GM23338 (cell line): ENCODE data around the gene CCDC43. TPM values are rescaled to one million over a fixed set of nuclear protein-coding genes. Genes with fewer than 3 reads are reported as not detected.
"Not testable (repeated sequence)": the region's sequence is repeated elsewhere in the genome, so short reads cannot be mapped to it uniquely, and the experiment has no call there.

Experiments
- ATAC-seq: fragments of 200-7000 bp; cut with Tn5 transposase; 3 replicates; pipeline ENCODE4 v1.9.1; 2020
- DNase-seq: peaks from one replicate; pipeline ENCODE4 v3.0.0-alpha.2; 2015; ENCODE audit warnings: low spot score
- H2AFZ ChIP-seq: fragments of 200-600 bp; sonication (generic); 2 replicates; pipeline ENCODE4 v1.8.0; 2016; ENCODE audit warnings: antibody characterized with exemption, mild to moderate bottlenecking, moderate library complexity
- H3F3A ChIP-seq: fragments of 200-600 bp; sonication (generic); replicated peaks from 2 replicates; pipeline ENCODE4 v1.8.0; 2017; ENCODE audit warnings: antibody characterized with exemption, mixed run types, low read depth
- H3K27ac ChIP-seq: fragments of 200-600 bp; sonication (generic); 2 replicates; pipeline ENCODE4 v1.6.1; 2016; ENCODE audit warnings: low read depth
- H3K27me3 ChIP-seq: fragments of 200-600 bp; sonication (generic); 2 replicates; pipeline ENCODE4 v1.8.0; 2016; ENCODE audit warnings: mild to moderate bottlenecking, mixed run types, moderate library complexity; ENCODE audit not compliant: insufficient read depth
- H3K36me3 ChIP-seq: fragments of 200-600 bp; sonication (generic); 2 replicates; pipeline ENCODE4 v1.8.0; 2016; ENCODE audit warnings: mild to moderate bottlenecking; ENCODE audit not compliant: insufficient read depth
- H3K4me1 ChIP-seq: fragments of 200-600 bp; sonication (generic); 2 replicates; pipeline ENCODE4 v1.8.0; 2016; ENCODE audit warnings: mild to moderate bottlenecking, moderate library complexity; ENCODE audit not compliant: insufficient read depth
- H3K4me2 ChIP-seq: fragments of 200-600 bp; sonication (generic); 2 replicates; pipeline ENCODE4 v1.7.1; 2017; ENCODE audit warnings: mixed run types
- H3K4me3 ChIP-seq: fragments of 200-600 bp; sonication (generic); 2 replicates; pipeline ENCODE4 v1.6.1; 2016; ENCODE audit warnings: mixed run types
- H3K79me2 ChIP-seq: fragments of 200-600 bp; sonication (generic); replicated peaks from 2 replicates; pipeline ENCODE4 v1.8.0; 2017; ENCODE audit warnings: mild to moderate bottlenecking; ENCODE audit not compliant: insufficient read depth
- H3K9me2 ChIP-seq: fragments of 200-600 bp; sonication (generic); 2 replicates; pipeline ENCODE4 v1.8.0; 2017; ENCODE audit not compliant: insufficient read depth
- H4K20me1 ChIP-seq: fragments of 200-600 bp; sonication (generic); replicated peaks from 2 replicates; pipeline ENCODE4 v1.8.0; 2017; ENCODE audit warnings: mild to moderate bottlenecking; ENCODE audit not compliant: insufficient read depth
- H3K27ac Mint-ChIP-seq: 2 replicates; pipeline ENCODE4 v1.8.0; 2020; ENCODE audit warnings: inconsistent platforms, mild to moderate bottlenecking, moderate library complexity, mixed read lengths
- H3K27me3 Mint-ChIP-seq: 3 replicates; pipeline ENCODE4 v1.8.0; 2022; ENCODE audit warnings: low read depth, mild to moderate bottlenecking, moderate library complexity, mixed read lengths, inconsistent platforms; ENCODE audit not compliant: insufficient read depth, poor library complexity
- H3K36me3 Mint-ChIP-seq: 3 replicates; pipeline ENCODE4 v1.8.0; 2021; ENCODE audit warnings: low read depth, mild to moderate bottlenecking, inconsistent platforms, moderate library complexity, mixed read lengths
- H3K4me1 Mint-ChIP-seq: 3 replicates; pipeline ENCODE4 v1.8.0; 2020; ENCODE audit warnings: mild to moderate bottlenecking, inconsistent platforms, mixed read lengths
- H3K4me3 Mint-ChIP-seq: 3 replicates; pipeline ENCODE4 v1.8.0; 2021; ENCODE audit warnings: moderate library complexity, mild to moderate bottlenecking, inconsistent platforms, mixed read lengths
- H3K9me3 Mint-ChIP-seq: 3 replicates; pipeline ENCODE4 v1.8.0; 2020; ENCODE audit warnings: moderate library complexity, mild to moderate bottlenecking, inconsistent platforms, mixed read lengths
- JUNB ChIP-seq: IDR thresholded peaks from one replicate; pipeline ENCODE4 v1.6.1; 2016; ENCODE audit warnings: antibody characterized with exemption; ENCODE audit not compliant: unreplicated experiment
- NANOG ChIP-seq: IDR thresholded peaks from 2 replicates; pipeline ENCODE4 v1.6.1; 2016; ENCODE audit warnings: antibody characterized with exemption, borderline replicate concordance
- polyA plus RNA-seq: library from polyadenylated mRNA; unstranded; fragments of >200 nt; fragmentation: Nextera tagmentation; extraction: Ambion mirVana; gene quantifications from 2 replicates; pipeline ENCODE4 v1.2.1, GENCODE V29; 2016
- total RNA-seq: library from RNA; depleted of rRNA; stranded (reverse); fragments of >200 nt; shearing (Covaris generic); gene quantifications from 2 replicates; pipeline ENCODE4 v1.2.3, GENCODE V29; 2014
- TF ChIP-seq, protein P1 (sequence below): IDR thresholded peaks from 2 replicates; pipeline ENCODE4 v1.6.1; 2016; ENCODE audit warnings: antibody characterized with exemption
- TF ChIP-seq, protein P2 (sequence below): fragments of 250-450 bp; sonication (Bioruptor Pico); IDR thresholded peaks from 2 replicates; pipeline ENCODE4 v1.5.0; 2020; ENCODE audit warnings: mild to moderate bottlenecking, moderate library complexity
- TF ChIP-seq, protein P3 (sequence below), 2 experiments: fragments of 200-600 bp in 1 of 2; sonication (generic) in 1 of 2; conservative IDR thresholded peaks; 2 replicates each; pipeline versions ENCODE4 v1.5.1 to v1.6.1; 2016 to 2017; ENCODE audit warnings: antibody characterized with exemption in 2 of 2, low read depth in 2 of 2, mild to moderate bottlenecking in 2 of 2, moderate library complexity in 1 of 2

The CCDC43 gene
- total and polyA plus RNA-seq, 2 experiments from 2014 or later, result 29.8 to 55.3 TPM

- H4K20me1 ChIP-seq, H3K27ac ChIP-seq, H3K27ac Mint-ChIP-seq, H3K36me3 Mint-ChIP-seq, H3K79me2 ChIP-seq, H3K4me2 ChIP-seq, H3K27me3 ChIP-seq, H3F3A ChIP-seq, ATAC-seq, H3K9me3 Mint-ChIP-seq, H2AFZ ChIP-seq, H3K36me3 ChIP-seq, H3K4me1 ChIP-seq, H3K27me3 Mint-ChIP-seq, H3K4me3 Mint-ChIP-seq, H3K4me3 ChIP-seq, H3K9me2 ChIP-seq, DNase-seq, H3K4me1 Mint-ChIP-seq: not testable (repeated sequence)
Observed at GRCh38 chr17:44700288-44700687, 10.7 kb upstream of the CCDC43 start.

- DNase-seq (no peak), ATAC-seq (no peak)
- no peak overlapping the region for H2AFZ ChIP-seq
- no peaks in the 10 kb centered on the region for H3K27me3 ChIP-seq
- TF ChIP-seq NANOG, result no peak
- TF ChIP-seq, protein P1, sequence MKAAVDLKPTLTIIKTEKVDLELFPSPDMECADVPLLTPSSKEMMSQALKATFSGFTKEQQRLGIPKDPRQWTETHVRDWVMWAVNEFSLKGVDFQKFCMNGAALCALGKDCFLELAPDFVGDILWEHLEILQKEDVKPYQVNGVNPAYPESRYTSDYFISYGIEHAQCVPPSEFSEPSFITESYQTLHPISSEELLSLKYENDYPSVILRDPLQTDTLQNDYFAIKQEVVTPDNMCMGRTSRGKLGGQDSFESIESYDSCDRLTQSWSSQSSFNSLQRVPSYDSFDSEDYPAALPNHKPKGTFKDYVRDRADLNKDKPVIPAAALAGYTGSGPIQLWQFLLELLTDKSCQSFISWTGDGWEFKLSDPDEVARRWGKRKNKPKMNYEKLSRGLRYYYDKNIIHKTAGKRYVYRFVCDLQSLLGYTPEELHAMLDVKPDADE, result no peak
- TF ChIP-seq, protein P2, sequence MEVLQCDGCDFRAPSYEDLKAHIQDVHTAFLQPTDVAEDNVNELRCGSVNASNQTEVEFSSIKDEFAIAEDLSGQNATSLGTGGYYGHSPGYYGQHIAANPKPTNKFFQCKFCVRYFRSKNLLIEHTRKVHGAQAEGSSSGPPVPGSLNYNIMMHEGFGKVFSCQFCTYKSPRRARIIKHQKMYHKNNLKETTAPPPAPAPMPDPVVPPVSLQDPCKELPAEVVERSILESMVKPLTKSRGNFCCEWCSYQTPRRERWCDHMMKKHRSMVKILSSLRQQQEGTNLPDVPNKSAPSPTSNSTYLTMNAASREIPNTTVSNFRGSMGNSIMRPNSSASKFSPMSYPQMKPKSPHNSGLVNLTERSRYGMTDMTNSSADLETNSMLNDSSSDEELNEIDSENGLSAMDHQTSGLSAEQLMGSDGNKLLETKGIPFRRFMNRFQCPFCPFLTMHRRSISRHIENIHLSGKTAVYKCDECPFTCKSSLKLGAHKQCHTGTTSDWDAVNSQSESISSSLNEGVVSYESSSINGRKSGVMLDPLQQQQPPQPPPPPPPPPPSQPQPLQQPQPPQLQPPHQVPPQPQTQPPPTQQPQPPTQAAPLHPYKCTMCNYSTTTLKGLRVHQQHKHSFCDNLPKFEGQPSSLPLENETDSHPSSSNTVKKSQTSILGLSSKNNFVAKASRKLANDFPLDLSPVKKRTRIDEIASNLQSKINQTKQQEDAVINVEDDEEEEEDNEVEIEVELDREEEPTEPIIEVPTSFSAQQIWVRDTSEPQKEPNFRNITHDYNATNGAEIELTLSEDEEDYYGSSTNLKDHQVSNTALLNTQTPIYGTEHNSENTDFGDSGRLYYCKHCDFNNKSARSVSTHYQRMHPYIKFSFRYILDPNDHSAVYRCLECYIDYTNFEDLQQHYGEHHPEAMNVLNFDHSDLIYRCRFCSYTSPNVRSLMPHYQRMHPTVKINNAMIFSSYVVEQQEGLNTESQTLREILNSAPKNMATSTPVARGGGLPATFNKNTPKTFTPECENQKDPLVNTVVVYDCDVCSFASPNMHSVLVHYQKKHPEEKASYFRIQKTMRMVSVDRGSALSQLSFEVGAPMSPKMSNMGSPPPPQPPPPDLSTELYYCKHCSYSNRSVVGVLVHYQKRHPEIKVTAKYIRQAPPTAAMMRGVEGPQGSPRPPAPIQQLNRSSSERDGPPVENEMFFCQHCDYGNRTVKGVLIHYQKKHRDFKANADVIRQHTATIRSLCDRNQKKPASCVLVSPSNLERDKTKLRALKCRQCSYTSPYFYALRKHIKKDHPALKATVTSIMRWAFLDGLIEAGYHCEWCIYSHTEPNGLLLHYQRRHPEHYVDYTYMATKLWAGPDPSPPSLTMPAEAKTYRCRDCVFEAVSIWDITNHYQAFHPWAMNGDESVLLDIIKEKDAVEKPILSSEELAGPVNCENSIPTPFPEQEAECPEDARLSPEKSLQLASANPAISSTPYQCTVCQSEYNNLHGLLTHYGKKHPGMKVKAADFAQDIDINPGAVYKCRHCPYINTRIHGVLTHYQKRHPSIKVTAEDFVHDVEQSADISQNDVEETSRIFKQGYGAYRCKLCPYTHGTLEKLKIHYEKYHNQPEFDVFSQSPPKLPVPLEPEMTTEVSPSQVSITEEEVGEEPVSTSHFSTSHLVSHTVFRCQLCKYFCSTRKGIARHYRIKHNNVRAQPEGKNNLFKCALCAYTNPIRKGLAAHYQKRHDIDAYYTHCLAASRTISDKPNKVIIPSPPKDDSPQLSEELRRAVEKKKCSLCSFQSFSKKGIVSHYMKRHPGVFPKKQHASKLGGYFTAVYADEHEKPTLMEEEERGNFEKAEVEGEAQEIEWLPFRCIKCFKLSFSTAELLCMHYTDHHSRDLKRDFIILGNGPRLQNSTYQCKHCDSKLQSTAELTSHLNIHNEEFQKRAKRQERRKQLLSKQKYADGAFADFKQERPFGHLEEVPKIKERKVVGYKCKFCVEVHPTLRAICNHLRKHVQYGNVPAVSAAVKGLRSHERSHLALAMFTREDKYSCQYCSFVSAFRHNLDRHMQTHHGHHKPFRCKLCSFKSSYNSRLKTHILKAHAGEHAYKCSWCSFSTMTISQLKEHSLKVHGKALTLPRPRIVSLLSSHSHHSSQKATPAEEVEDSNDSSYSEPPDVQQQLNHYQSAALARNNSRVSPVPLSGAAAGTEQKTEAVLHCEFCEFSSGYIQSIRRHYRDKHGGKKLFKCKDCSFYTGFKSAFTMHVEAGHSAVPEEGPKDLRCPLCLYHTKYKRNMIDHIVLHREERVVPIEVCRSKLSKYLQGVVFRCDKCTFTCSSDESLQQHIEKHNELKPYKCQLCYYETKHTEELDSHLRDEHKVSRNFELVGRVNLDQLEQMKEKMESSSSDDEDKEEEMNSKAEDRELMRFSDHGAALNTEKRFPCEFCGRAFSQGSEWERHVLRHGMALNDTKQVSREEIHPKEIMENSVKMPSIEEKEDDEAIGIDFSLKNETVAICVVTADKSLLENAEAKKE (CRISPR knock-in tag), result no peak
- TF ChIP-seq JUNB, result no peak
- TF ChIP-seq, protein P3, sequence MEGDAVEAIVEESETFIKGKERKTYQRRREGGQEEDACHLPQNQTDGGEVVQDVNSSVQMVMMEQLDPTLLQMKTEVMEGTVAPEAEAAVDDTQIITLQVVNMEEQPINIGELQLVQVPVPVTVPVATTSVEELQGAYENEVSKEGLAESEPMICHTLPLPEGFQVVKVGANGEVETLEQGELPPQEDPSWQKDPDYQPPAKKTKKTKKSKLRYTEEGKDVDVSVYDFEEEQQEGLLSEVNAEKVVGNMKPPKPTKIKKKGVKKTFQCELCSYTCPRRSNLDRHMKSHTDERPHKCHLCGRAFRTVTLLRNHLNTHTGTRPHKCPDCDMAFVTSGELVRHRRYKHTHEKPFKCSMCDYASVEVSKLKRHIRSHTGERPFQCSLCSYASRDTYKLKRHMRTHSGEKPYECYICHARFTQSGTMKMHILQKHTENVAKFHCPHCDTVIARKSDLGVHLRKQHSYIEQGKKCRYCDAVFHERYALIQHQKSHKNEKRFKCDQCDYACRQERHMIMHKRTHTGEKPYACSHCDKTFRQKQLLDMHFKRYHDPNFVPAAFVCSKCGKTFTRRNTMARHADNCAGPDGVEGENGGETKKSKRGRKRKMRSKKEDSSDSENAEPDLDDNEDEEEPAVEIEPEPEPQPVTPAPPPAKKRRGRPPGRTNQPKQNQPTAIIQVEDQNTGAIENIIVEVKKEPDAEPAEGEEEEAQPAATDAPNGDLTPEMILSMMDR (conservative IDR thresholded peaks at IDR 0.05; ENCODE audit: low read depth in 2 of 2), result no peak
- H3K9me2 ChIP-seq, result no peaks in the 10 kb centered on the region
- H3K4me1 ChIP-seq, result peaks cover 3% of the 10 kb centered on the region; the same call in 1 of the 2 replicates
- H3K9me3 Mint-ChIP-seq, result no peaks in the 10 kb centered on the region
- H4K20me1 ChIP-seq, result no peaks in the 10 kb centered on the region
- peaks cover 9% of the 10 kb centered on the region for H3K79me2 ChIP-seq
- H3K4me1 Mint-ChIP-seq, result peaks cover 5% of the 10 kb centered on the region
- peaks cover 9% of the 10 kb centered on the region for H3K27me3 Mint-ChIP-seq
- H3K4me3 ChIP-seq, result no peak overlapping the region
- H3K4me3 Mint-ChIP-seq, result no peak overlapping the region
- no peak overlapping the region for H3K27ac ChIP-seq
- H3F3A ChIP-seq, result no peaks in the 10 kb centered on the region; the same call in 1 of the 2 replicates
- no peak overlapping the region for H3K4me2 ChIP-seq
- H3K27ac Mint-ChIP-seq, result no peak overlapping the region
- no peaks in the 10 kb centered on the region for H3K36me3 ChIP-seq
- no peaks in the 10 kb centered on the region for H3K36me3 Mint-ChIP-seq
Observed at GRCh38 chr17:44693609-44694008, 4.0 kb upstream of the CCDC43 start.
